Hepatocyte (in vitro differentiated cells): Measurements from ENCODE around the gene PTPRO. TPM values are rescaled to one million over a fixed set of nuclear protein-coding genes. Genes with fewer than 3 reads are reported as not detected.

Experiments used
- DNase-seq: peaks from one replicate; pipeline ENCODE4 v3.0.0-alpha.2; 2016; ENCODE audit warnings: low spot score
- H2AFZ ChIP-seq: fragments of 200-600 bp; sonication (generic); 2 replicates; pipeline ENCODE4 v1.6.0; 2016; ENCODE audit warnings: antibody characterized with exemption, mild to moderate bottlenecking
- H3K27ac ChIP-seq: fragments of 200-600 bp; sonication (generic); 2 replicates; pipeline ENCODE4 v1.5.1; 2016; ENCODE audit warnings: mild to moderate bottlenecking
- H3K27me3 ChIP-seq: fragments of 200-600 bp; sonication (generic); 2 replicates; pipeline ENCODE4 v1.6.1; 2016
- H3K36me3 ChIP-seq: fragments of 200-600 bp; sonication (generic); replicated peaks from 2 replicates; pipeline ENCODE4 v1.5.1; 2016; ENCODE audit warnings: low read depth; ENCODE audit not compliant: insufficient read depth
- H3K4me1 ChIP-seq: fragments of 200-600 bp; sonication (generic); 2 replicates; pipeline ENCODE4 v1.5.1; 2016; ENCODE audit warnings: mild to moderate bottlenecking, moderate library complexity; ENCODE audit not compliant: insufficient read depth
- H3K4me2 ChIP-seq: fragments of 200-600 bp; sonication (generic); 2 replicates; pipeline ENCODE4 v1.6.0; 2016
- H3K4me3 ChIP-seq: fragments of 200-600 bp; sonication (generic); 2 replicates; pipeline ENCODE4 v1.5.1; 2016; ENCODE audit warnings: mild to moderate bottlenecking
- H3K79me2 ChIP-seq: fragments of 200-600 bp; sonication (generic); 2 replicates; pipeline ENCODE4 v1.6.0; 2017; ENCODE audit warnings: mild to moderate bottlenecking
- H3K9me2 ChIP-seq: fragments of 200-600 bp; sonication (generic); replicated peaks from 2 replicates; pipeline ENCODE4 v1.6.0; 2017; ENCODE audit warnings: mild to moderate bottlenecking; ENCODE audit not compliant: insufficient read depth
- H3K9me3 ChIP-seq: fragments of 200-600 bp; sonication (generic); 2 replicates; pipeline ENCODE4 v1.5.1; 2016; ENCODE audit warnings: low read depth, mild to moderate bottlenecking
- H4K20me1 ChIP-seq: fragments of 200-600 bp; sonication (generic); 2 replicates; pipeline ENCODE4 v1.6.0; 2016; ENCODE audit warnings: mild to moderate bottlenecking; ENCODE audit not compliant: insufficient read depth, poor library complexity, severe bottlenecking
- EZH2 ChIP-seq: fragments of 200-600 bp; sonication (generic); IDR thresholded peaks from 2 replicates; pipeline ENCODE4 v1.6.1; 2016; ENCODE audit warnings: antibody characterized with exemption, mild to moderate bottlenecking, borderline replicate concordance
- EZH2phosphoT487 ChIP-seq: fragments of 200-600 bp; sonication (generic); IDR thresholded peaks from one replicate; pipeline ENCODE4 v1.6.1; 2018; ENCODE audit warnings: antibody characterized with exemption, mild to moderate bottlenecking, low read depth, moderate library complexity; ENCODE audit not compliant: unreplicated experiment, severe bottlenecking
- WGBS: methylation state at CpG from one replicate; pipeline ENCODE4 v1.1.6; 2016; ENCODE audit warnings: low lambda C conversion rate; ENCODE audit errors: missing lambda C conversion rate; 5-methylcytosine and 5-hydroxymethylcytosine counted together
- polyA plus RNA-seq: library from polyadenylated mRNA; unstranded; fragments of >200 nt; fragmentation: Nextera tagmentation; extraction: Ambion mirVana; gene quantifications from 2 replicates; pipeline ENCODE4 v1.2.1, GENCODE V29; 2016
- total RNA-seq: library from RNA; depleted of rRNA; stranded (reverse); fragments of >200 nt; gene quantifications from 2 replicates; pipeline ENCODE4 v1.2.3, GENCODE V29; 2014
- TF ChIP-seq, protein P1 (sequence below): fragments of 200-600 bp; sonication (generic); IDR thresholded peaks from 2 replicates; pipeline ENCODE4 v1.5.1; 2016; ENCODE audit warnings: antibody characterized with exemption, mild to moderate bottlenecking; ENCODE audit not compliant: poor library complexity

PTPRO gene
- total and polyA plus RNA-seq, 2 experiments from 2014 or later, result 0.60 to 0.65 TPM

DNA sequence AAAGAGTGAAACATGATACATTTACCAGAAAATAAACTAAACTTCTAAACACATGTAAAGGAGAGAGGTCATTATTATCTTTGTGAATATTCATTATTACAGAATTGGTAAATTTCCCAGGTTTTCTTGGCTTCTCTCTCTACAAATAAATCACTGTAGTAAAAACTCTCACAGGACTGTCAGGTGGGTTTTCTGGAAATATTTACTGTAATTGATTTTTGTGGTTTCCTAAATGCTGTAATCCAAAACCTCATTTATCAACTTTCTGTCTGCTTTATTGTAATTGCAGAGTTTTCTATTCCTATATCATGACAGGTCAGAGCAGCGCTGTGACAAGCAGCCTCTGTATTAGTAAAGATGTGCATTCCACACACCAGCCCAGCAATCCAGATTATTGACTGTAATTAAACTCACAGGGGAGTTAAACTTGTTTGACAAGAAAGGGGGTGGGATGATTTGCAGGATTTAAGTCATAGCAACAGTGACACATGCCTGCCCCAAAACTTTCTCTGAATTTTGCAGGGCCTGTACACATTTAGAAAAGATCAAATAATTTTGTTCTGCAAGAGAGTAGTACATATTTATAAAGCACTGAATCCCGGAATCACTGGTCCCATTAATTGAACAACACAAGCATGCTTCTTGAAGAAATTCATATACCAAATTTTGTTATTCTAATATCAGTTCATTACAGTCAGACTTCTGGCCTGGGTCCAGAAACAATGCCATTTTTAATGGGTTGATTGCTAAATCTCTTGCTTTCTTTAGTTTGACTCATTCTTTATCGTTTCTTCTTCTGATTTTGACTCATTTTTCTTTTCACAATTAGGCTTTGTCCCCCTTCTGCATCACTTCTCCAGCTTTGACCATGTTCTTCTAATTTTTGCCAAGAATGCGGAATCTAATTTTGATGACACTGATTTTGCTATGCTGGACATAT is 42.2 kb downstream of the PTPRO start:
- no peak overlapping the region for H3K4me2 ChIP-seq
- no peaks in the 10 kb centered on the region for H3K27me3 ChIP-seq
- DNase-seq, result no peak
- H3K9me3 ChIP-seq, result no peaks in the 10 kb centered on the region
- H3K36me3 ChIP-seq, result no peaks in the 10 kb centered on the region
- TF ChIP-seq, protein P1, sequence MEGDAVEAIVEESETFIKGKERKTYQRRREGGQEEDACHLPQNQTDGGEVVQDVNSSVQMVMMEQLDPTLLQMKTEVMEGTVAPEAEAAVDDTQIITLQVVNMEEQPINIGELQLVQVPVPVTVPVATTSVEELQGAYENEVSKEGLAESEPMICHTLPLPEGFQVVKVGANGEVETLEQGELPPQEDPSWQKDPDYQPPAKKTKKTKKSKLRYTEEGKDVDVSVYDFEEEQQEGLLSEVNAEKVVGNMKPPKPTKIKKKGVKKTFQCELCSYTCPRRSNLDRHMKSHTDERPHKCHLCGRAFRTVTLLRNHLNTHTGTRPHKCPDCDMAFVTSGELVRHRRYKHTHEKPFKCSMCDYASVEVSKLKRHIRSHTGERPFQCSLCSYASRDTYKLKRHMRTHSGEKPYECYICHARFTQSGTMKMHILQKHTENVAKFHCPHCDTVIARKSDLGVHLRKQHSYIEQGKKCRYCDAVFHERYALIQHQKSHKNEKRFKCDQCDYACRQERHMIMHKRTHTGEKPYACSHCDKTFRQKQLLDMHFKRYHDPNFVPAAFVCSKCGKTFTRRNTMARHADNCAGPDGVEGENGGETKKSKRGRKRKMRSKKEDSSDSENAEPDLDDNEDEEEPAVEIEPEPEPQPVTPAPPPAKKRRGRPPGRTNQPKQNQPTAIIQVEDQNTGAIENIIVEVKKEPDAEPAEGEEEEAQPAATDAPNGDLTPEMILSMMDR, result no peak
- TF ChIP-seq EZH2phosphoT487 (no peak), EZH2 (no peak)
- no peaks in the 10 kb centered on the region for H3K9me2 ChIP-seq
- no peaks in the 10 kb centered on the region for H4K20me1 ChIP-seq
- H2AFZ ChIP-seq, result no peak overlapping the region
- WGBS, result 55% methylated on average over 4 of the region's 4 CpGs
- no peaks in the 10 kb centered on the region for H3K4me1 ChIP-seq
- no peaks in the 10 kb centered on the region for H3K79me2 ChIP-seq
- no peak overlapping the region for H3K4me3 ChIP-seq
- no peak overlapping the region for H3K27ac ChIP-seq

GRCh38 chr12:15368812-15369211 is 46.5 kb downstream of the PTPRO start:
- H3K4me3 ChIP-seq, result no peak overlapping the region
- 68% methylated on average over 4 of the region's 4 CpGs for WGBS
- no peaks in the 10 kb centered on the region for H4K20me1 ChIP-seq
- no peak for TF ChIP-seq EZH2
- TF ChIP-seq EZH2phosphoT487, result no peak
- TF ChIP-seq, protein P1, result no peak
- no peak overlapping the region for H3K4me2 ChIP-seq
- H3K4me1 ChIP-seq, result no peaks in the 10 kb centered on the region
- no peak for DNase-seq
- no peaks in the 10 kb centered on the region for H3K9me2 ChIP-seq
- H3K36me3 ChIP-seq, result no peaks in the 10 kb centered on the region
- no peaks in the 10 kb centered on the region for H3K9me3 ChIP-seq
- H3K27me3 ChIP-seq, result no peaks in the 10 kb centered on the region
- no peak overlapping the region for H2AFZ ChIP-seq
- H3K79me2 ChIP-seq, result no peaks in the 10 kb centered on the region
- no peak overlapping the region for H3K27ac ChIP-seq

DNA sequence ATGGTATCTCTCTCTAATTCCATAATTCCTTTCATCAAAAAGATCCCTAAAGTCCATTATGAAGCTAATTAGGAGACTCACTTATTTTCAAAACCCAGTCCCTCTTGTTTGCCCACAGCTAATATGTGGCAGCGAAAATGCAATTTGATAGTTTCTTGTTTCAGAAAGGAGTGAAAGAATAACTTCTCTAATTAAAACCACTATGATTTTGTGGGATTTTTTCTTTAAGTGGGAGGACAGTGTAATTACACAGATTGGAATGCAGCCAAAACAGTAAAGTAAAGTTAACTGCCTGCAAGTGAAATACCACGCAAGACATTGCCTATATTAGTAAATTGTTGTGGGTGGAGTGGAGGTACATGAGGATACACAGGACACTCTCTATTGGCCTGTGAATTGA is 50.0 kb downstream of the PTPRO start:
- no peak overlapping the region for H3K4me2 ChIP-seq
- H3K9me2 ChIP-seq, result no peaks in the 10 kb centered on the region
- TF ChIP-seq, protein P1, result no peak
- no peak for TF ChIP-seq EZH2phosphoT487
- no peak for TF ChIP-seq EZH2
- H3K79me2 ChIP-seq, result no peaks in the 10 kb centered on the region
- H3K27ac ChIP-seq, result no peak overlapping the region
- 78% methylated on average over 2 of the region's 2 CpGs for WGBS
- H3K4me1 ChIP-seq, result no peaks in the 10 kb centered on the region
- H3K9me3 ChIP-seq, result no peaks in the 10 kb centered on the region
- no peak overlapping the region for H2AFZ ChIP-seq
- H3K4me3 ChIP-seq, result no peak overlapping the region
- no peaks in the 10 kb centered on the region for H3K36me3 ChIP-seq
- no peaks in the 10 kb centered on the region for H3K27me3 ChIP-seq
- DNase-seq, result no peak
- no peaks in the 10 kb centered on the region for H4K20me1 ChIP-seq
